ENCODE results near the gene AGR3.

AGR3 gene

GRCh38 chr7:16904076-16904475, 22.3 kb upstream of the AGR3 start:
- DNase-seq (ENCODE audit: insufficient read length, low spot score) (no peak), FAIRE-seq (no peak)
- TF ChIP-seq POLR2AphosphoS5 (IDR thresholded peaks at IDR 0.05; ENCODE audit: low read depth, low read length) = no peak
- no peak for TF ChIP-seq SPI1 (IDR thresholded peaks at IDR 0.05; ENCODE audit: low read depth, low read length)
- TF ChIP-seq POLR2A (IDR thresholded peaks at IDR 0.05; ENCODE audit: low read depth, low read length) = no peak
- TF ChIP-seq PAX5 (IDR thresholded peaks at IDR 0.05; ENCODE audit: insufficient read depth, low read length, severe bottlenecking) = no peak
- no peak for TF ChIP-seq TAF1 (IDR thresholded peaks at IDR 0.05; ENCODE audit: low read depth, low read length)
- TF ChIP-seq POU2F2 (IDR thresholded peaks at IDR 0.05; ENCODE audit: low read depth, low read length) = no peak

DNA sequence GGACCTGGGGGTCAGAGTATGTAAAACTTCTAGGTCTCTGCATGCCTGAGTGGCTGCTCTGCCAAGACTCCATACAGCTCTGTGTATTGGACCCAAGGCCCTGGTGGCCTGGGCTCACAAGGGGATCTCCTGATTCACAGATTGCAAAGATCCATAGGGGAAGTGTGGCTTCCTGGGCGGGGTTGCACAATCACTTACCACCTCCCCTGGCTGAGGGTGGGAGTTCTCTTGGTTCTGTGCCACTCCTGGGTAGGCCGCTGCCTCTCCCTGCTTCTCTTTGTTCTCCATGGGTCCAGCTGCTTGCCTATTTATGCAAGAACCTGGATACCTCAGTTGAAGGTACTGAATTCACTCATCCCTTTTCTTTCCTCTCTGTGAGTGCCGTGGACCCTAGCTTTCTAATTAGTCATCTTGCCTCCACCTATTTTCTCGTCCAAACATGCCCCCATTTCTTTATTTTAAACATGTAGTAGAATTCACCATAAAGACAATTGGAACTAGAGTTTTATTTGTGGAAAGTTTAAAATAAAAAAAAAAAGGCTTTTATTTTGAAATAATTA, 18.5 kb upstream of the AGR3 start:
- no peak for DNase-seq (ENCODE audit: insufficient read length, low spot score)
- FAIRE-seq = no peak
- no peak for TF ChIP-seq POU2F2 (IDR thresholded peaks at IDR 0.05; ENCODE audit: low read depth, low read length)
- TF ChIP-seq POLR2A (IDR thresholded peaks at IDR 0.05; ENCODE audit: low read depth, low read length) = no peak
- no peak for TF ChIP-seq POLR2AphosphoS5 (IDR thresholded peaks at IDR 0.05; ENCODE audit: low read depth, low read length)
- no peak for TF ChIP-seq SPI1 (IDR thresholded peaks at IDR 0.05; ENCODE audit: low read depth, low read length)
- no peak for TF ChIP-seq TAF1 (IDR thresholded peaks at IDR 0.05; ENCODE audit: low read depth, low read length)
- TF ChIP-seq PAX5 (IDR thresholded peaks at IDR 0.05; ENCODE audit: insufficient read depth, low read length, severe bottlenecking) = no peak

DNA sequence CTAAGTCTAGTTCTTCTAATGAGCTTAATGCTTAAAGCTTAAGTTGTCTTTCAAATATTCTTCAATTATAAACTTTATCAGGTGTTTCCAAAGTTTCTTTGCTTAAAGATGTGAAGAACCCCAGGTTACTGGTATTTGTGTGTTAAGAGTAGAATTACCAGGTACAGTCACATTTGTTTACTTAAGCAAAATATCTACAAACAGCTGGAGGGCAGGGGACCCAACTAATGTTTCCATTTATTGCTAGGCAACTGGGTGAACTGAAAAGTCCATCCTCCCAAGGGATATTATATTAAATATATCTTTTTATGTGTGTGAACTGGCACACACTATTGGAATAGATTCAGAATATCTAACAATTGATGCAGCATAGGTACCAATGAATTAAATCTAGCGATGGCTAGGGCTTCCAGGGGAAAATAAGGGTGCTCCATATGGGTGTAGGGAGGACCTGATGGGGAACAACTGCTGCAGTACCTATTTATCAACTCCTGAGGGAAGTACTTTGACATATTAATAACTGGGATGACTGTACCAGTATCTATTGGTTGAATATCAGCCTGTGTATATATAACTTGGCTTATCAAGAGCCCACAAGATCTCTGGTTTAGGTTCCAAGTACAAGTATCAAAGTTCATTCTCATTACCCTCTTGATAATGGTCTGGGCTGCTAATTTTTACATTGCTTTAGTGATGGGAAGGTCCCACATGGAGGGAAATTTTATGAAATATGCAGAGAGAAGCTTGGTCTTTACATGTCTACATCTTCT, 10.3 kb upstream of the AGR3 start:
- FAIRE-seq = no peak
- no peak for DNase-seq (ENCODE audit: insufficient read length, low spot score)
- TF ChIP-seq SPI1 (IDR thresholded peaks at IDR 0.05; ENCODE audit: low read depth, low read length) (no peak), POLR2A (IDR thresholded peaks at IDR 0.05; ENCODE audit: low read depth, low read length) (no peak), POLR2AphosphoS5 (IDR thresholded peaks at IDR 0.05; ENCODE audit: low read depth, low read length) (no peak)

- TF ChIP-seq TAF1 (IDR thresholded peaks at IDR 0.05; ENCODE audit: low read depth, low read length) = no peak
- no peak for TF ChIP-seq POU2F2 (IDR thresholded peaks at IDR 0.05; ENCODE audit: low read depth, low read length)
- TF ChIP-seq POLR2A (IDR thresholded peaks at IDR 0.05; ENCODE audit: low read depth, low read length) = no peak
- TF ChIP-seq POLR2AphosphoS5 (IDR thresholded peaks at IDR 0.05; ENCODE audit: low read depth, low read length) = no peak
- TF ChIP-seq SPI1 (IDR thresholded peaks at IDR 0.05; ENCODE audit: low read depth, low read length) = no peak
- TF ChIP-seq PAX5 (IDR thresholded peaks at IDR 0.05; ENCODE audit: insufficient read depth, low read length, severe bottlenecking) = no peak
- DNase-seq (ENCODE audit: insufficient read length, low spot score) = no peak
- FAIRE-seq = peak; percentile 72
Observed at GRCh38 chr7:16891338-16891737, 9.6 kb upstream of the AGR3 start.

- no peak for FAIRE-seq
- TF ChIP-seq POLR2A (IDR thresholded peaks at IDR 0.05; ENCODE audit: low read depth, low read length) = no peak
- no peak for DNase-seq (ENCODE audit: insufficient read length, low spot score)
Observed at GRCh38 chr7:16889851-16890415, 8.2 kb upstream of the AGR3 start.

DNA sequence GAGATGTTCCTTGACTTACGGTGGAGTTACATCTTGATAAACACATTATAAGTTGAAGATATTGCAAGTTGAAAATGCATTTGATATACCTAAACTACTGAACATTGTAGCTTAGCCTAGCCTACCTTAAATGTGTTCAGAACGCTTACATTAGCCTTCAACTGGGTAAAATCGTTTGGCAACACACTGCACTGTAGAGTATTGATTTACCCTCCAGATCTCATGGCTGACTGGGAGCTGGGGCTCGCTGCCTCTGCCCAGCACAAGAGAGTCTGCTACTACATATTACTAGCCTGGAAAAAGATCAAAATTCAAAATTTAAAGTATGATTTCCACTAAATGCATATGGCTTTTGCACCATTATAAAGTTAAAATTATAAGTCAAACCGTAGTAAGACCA, 7.5 kb upstream of the AGR3 start:
- DNase-seq (ENCODE audit: insufficient read length, low spot score) = no peak
- no peak for TF ChIP-seq SPI1 (IDR thresholded peaks at IDR 0.05; ENCODE audit: low read depth, low read length)
- no peak for TF ChIP-seq PAX5 (IDR thresholded peaks at IDR 0.05; ENCODE audit: insufficient read depth, low read length, severe bottlenecking)
- TF ChIP-seq POLR2AphosphoS5 (IDR thresholded peaks at IDR 0.05; ENCODE audit: low read depth, low read length) = no peak
- no peak for TF ChIP-seq POLR2A (IDR thresholded peaks at IDR 0.05; ENCODE audit: low read depth, low read length)
- TF ChIP-seq TAF1 (IDR thresholded peaks at IDR 0.05; ENCODE audit: low read depth, low read length) = no peak
- TF ChIP-seq POU2F2 (IDR thresholded peaks at IDR 0.05; ENCODE audit: low read depth, low read length) = no peak
- FAIRE-seq = no peak

- no peak for FAIRE-seq
- DNase-seq (ENCODE audit: insufficient read length, low spot score) = no peak
- TF ChIP-seq PAX5 (IDR thresholded peaks at IDR 0.05; ENCODE audit: insufficient read depth, low read length, severe bottlenecking) = no peak
- TF ChIP-seq SPI1 (IDR thresholded peaks at IDR 0.05; ENCODE audit: low read depth, low read length) = peak; percentile 31; the same call in 1 of the 2 replicates
Observed at GRCh38 chr7:16883918-16884317, 2.1 kb upstream of the AGR3 start.

DNA sequence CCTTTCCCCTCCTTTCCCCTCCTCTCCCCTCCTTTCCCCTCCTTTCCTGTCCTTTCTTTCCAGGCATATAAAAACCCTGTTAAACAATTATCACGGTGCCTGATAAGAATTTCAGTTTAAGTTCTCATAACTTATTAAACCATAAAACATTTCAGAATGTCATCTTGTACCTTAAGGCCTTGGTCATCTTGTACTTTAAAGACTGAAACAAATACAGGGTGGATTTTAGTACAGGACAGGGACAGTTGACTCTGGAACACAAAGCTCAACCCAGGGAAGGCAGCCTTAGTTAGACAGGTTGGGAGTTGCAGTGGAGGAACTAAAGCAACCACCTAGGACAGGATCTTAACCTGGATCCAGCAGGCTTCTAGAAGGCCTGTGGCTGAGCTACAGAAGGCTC, 1.2 kb downstream of the AGR3 start:
- DNase-seq (ENCODE audit: insufficient read length, low spot score) (no peak), FAIRE-seq (no peak)
- no peak for TF ChIP-seq TAF1 (IDR thresholded peaks at IDR 0.05; ENCODE audit: low read depth, low read length)
- no peak for TF ChIP-seq POU2F2 (IDR thresholded peaks at IDR 0.05; ENCODE audit: low read depth, low read length)
- TF ChIP-seq SPI1 (IDR thresholded peaks at IDR 0.05; ENCODE audit: low read depth, low read length) = no peak
- TF ChIP-seq POLR2AphosphoS5 (IDR thresholded peaks at IDR 0.05; ENCODE audit: low read depth, low read length) = no peak
- TF ChIP-seq PAX5 (IDR thresholded peaks at IDR 0.05; ENCODE audit: insufficient read depth, low read length, severe bottlenecking) = no peak

DNA sequence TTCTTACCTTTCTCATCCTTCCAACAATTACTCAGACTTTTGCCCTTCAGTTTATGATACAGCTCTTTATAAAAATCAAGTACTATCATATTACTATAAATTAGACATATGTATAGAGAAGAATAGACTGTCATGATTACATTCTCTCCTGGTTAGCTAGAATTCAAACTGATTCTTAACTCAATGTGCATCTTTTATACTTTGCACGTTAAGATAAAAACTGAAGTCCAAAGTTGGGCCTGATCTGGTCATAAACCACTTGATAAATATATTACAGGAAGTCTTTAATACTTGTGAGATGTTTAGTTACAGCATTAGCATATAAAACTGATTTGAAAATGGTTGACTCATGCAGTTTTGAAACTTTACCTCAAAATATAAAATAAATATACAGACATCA, 2.6 kb downstream of the AGR3 start:
- FAIRE-seq = no peak
- no peak for TF ChIP-seq TAF1 (IDR thresholded peaks at IDR 0.05; ENCODE audit: low read depth, low read length)
- TF ChIP-seq POU2F2 (IDR thresholded peaks at IDR 0.05; ENCODE audit: low read depth, low read length) = no peak
- TF ChIP-seq PAX5 (IDR thresholded peaks at IDR 0.05; ENCODE audit: insufficient read depth, low read length, severe bottlenecking) = no peak
- DNase-seq (ENCODE audit: insufficient read length, low spot score) = no peak

DNA sequence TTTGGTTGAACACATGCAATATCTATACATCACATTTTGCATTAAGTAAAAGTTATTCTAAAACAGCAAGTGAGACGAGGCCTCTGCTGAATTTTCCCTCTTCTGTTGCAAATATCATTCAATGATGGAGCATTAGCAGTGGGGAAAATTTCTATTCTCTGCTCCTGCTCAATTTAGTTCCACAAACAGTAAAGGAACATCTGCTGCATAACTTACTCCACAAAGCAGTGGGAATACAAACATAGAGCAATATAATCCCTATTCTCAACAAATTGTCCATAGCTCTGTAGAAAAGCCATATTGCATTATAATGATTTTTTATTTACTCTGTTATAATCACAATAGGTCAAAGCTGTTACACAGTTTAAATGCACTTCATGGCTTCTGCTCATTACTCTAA, 5.9 kb downstream of the AGR3 start:
- TF ChIP-seq POLR2AphosphoS5 (IDR thresholded peaks at IDR 0.05; ENCODE audit: low read depth, low read length) = no peak
- TF ChIP-seq POLR2A (IDR thresholded peaks at IDR 0.05; ENCODE audit: low read depth, low read length) = no peak
- no peak for TF ChIP-seq PAX5 (IDR thresholded peaks at IDR 0.05; ENCODE audit: insufficient read depth, low read length, severe bottlenecking)
- no peak for FAIRE-seq

More for the DNA sequence above, 5.9 kb downstream of the AGR3 start:
- DNase-seq (ENCODE audit: insufficient read length, low spot score) = no peak
